ENCODE data around the gene PRDM16.
"Not testable (repeated sequence)": the region's sequence is repeated elsewhere in the genome, so short reads cannot be mapped to it uniquely, and the experiment has no call there.

PRDM16 gene

DNA sequence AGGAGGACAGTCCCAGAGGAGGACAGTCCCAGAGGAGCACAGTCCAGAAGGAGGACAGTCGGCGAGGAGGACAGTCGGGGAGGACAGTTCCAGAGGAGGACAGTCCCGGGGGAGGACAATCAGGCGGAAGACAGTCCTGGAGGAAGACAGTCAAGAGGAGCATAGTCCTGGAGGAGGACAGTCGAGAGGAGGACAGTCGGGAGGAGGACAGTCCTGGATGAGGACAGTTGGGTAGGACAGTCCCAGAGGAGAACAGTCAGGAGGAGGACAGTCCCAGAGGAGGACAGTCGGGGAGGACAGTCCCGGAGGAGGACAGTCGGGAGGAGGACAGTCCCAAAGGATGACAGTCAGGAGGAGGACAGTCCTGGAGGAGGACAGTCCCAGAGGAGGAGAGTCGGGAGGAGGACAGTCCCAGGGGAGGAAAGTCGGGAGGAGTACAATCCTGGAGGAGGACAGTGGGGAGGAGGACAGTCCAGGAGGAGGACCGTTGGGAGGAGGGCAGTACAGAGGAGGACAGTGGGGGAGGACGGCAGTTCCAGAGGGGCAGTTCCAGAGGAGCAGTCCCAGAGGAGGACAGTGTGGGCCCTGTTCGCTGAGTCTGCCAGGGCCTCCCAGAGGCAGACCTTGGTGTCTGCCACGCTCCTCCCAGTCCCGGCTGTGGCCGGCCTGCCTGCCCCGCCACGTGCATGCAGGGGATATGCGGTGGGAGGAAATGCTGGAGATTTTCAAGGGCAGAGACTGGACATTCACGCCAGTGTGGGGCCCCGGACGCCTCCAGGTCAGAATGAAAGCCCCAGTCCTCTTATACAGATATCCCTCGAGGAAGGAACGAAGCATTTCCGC, 201.6 kb downstream of the PRDM16 start:
- DNase-seq = peak in 1 of 5 experiments; percentile 14

DNA sequence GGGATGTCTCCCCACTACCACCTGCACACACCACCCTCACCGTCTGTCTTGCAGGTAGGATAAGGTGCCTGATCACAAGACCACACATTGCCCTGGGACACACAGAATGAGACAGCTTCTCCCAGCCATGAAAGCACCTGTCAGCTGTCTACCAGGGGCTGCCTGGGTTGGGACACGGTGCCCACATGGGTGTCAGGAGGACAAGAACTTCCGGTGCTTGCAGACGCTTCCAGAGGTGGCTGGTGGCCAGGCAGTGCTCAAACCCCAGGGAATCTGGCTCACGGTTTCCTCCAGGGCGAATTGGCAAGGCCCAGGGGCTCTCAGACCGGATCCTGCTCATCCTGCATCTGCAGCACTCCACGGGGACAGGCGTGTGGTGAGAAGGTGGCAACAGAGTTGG, 202.9 kb downstream of the PRDM16 start:
- DNase-seq = no peak

DNA sequence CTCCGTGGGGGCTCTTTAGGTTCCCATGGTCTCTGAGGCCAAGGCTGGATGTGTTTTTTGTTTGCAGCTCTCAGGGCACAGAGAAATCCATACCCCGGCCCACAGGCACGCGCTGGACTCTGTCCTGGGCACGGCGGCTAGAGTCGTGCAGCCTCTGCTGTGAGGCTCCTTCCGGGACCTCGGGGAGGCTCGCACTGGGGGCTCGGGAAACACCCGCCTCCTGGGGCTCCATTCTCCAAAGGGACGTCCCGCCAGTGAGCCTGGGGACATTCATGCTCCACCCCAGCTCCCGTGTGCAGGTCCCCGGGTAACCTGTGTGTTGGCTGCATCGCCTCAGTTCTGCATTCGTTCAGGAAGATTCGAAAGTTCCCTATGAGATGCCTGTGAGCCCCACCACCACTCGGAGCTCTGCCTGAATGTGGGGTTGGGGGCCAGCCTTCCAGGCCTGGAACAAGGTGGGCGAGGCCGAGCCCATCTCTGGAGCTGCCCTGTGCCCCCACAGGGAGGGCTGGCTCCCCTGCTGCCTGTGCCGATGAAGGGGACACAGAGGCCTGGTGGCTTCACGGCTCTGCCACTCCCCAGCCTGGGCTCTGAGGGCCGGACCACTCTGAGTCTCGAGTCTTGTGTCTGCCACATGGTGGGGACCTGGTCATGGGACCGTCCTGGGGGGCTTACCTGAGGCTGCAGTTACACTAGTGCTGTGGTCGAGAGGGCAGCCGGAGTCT, 203.5 kb downstream of the PRDM16 start:
- no peak for DNase-seq

DNA sequence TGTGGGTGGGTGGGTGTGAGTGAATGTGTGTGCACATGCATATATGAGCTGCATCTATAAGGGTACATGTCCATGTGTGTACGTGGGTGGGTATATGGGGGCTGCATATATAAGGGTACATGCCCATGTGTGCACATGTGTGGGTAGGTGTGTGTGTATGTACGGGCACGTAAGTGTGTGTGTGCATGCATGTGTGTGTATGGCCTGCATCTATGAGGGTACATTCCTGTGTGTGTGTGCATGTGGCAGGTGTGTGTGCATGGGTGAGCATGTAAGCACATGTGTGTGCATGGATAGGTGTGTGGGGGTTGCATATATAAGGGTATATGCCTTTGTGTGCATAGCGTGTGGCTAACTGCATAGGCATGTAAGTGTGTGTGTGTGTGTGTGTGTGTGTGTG, 204.4 kb downstream of the PRDM16 start:
- no peak for DNase-seq

DNA sequence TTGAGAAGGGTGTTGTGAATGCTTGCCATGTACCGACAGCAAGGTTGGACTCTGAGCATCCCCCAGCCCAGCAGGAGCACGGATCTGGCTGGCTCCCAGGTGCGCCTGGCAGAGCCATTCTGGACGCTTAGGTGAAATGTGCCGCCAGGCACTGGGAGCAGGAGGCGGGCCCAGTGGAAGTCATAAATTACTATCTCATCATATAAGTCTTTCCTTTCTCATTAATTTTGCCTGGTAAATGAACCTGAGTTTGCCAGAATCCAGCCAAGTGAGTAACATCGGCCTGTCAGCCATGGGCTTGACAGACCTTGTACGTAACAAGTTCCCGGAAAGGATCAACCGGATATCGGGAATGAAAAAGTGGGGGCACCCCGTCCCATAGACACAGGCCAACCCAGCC, 206.0 kb downstream of the PRDM16 start:
- DNase-seq = no peak

DNA sequence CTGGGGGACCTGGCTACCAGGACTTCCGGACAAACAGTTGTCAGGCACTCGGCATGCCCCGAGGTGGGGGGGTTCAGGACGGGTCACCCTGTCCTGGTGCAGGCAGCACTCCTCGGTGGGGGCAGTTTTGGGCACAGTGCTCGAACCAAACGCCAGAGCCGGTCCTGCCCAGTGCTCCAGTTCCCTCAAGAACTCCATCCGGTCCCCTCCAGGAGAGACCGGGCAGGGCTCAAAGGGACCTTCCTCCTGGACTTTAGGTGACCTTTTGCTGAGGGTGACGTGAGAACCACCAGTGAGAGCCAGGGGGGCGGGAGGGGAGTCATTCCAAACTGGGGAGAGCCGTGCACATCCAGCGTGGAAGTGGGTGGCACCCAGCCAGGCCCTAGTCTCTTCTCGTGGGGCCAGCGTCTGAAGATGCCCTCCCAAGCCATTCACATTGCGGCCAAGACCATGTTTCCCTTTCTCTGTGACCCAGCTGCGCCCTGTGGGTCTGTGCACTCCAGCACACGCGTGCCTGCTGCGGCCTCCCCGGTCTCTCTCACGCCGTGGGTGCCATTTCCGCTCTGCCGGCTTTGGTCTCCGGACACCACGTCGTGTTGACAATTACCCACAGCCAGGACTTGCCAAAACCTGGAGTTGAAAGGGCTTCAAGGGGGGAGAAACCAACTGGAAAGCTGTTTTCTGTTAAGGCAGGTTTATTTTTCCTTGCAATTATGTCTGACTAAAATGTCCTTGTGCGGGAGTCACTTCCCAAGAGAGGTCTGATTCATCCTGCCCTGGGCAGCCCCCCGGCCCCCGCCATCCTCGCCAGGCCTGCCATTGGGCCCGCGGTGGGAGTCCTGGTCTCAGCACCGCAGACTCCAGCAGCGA, 206.7 kb downstream of the PRDM16 start:
- no peak for DNase-seq

DNA sequence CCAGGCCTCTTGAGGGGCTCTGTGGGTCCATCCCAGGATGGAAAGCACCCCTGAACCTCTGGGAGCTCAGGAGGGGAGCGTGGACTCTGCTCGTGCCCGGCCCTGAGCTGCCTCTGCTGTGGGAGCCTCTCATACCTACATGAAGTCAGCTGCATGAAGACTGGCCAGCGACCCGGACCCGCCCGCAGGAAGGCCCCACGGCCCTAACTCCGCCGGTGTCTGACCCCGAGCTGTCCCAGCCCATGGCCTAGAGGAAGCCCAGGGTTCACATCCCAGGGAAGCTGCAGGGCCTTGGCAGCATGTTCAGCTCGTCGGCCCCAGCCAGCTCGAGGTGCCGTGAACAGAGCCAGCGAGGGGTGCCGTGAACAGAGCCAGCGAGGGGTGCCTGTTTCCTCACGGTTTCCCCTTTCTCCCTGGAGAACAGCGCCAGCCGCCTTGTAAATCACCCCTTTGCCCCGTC, 207.4 kb downstream of the PRDM16 start:
- no peak for DNase-seq

DNA sequence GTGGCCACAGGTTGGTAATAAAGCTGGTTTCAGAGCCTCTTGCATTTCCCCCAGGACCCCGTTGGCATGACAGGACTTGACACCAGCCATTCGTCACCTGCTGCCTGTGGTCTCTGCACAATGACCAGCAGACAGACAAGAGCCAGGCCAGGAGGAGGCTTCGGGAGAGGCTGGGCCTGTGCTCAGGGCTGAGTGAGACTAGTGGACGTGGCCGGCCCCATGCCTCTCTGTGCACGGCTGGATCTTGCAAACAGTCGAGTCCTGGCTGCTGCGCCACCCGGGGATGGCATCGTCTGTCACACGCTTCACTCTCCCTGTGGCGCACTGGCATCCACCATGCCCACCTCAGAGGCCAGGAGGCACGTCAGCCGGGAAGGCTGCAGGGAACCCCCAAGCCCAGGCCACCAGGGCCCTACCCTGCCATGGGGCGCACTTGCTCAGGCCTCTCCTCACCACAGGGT, 208.0 kb downstream of the PRDM16 start:
- no peak for DNase-seq

DNA sequence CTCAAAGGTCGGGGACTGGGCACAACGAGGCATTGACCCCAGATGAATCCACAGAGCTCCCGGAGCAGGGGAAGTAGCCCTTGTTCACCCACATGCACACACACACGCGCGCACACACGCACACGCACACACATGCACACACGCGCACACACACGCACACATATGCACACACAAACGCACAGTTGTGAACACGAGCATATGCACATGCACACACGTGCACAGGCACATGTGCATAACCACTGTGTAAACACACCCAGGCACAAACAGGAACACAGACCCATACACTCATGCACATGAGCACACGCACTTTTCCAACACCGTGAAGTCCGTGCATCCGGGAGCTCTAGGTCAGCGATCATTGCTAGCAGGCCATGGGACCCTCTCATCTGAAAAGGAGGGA, 208.6 kb downstream of the PRDM16 start:
- DNase-seq = no peak

DNA sequence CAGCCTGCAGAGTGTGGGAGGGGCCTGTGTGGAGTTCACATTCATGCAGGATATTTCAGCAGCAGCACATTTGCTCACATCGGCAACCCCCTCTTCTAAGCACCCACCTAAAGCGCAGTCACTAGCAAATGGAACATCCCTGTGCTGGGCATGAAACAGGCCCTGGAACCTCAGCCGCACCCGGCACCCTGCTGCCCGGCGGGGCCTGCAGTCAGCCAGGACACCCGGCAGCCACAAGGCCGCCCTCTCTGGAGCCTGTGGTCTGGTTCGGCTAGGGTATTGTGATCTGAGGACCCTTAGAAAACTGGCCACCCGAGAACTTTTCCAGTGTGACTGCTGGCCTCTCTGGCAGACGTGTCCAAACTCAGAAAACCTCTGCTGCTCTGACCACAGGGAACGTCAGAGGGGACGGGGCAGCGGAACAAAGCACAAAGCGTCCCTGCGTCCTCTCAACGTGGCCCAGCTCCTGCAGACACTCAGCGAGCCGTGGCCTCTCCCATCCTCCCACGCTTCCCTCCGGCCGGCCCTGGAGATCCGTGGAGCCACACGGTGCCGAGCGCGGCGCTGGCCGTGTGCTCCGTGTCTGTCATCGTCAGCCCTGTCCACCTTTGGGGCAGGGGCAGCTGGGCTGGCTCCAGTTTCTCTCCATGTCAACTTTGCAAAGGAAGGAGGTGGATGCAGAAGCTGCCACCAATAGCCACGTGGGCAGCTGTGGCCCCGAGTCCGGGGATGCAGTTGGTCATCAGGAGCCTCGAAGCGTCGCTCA, 209.6 kb downstream of the PRDM16 start:
- DNase-seq = no peak

DNA sequence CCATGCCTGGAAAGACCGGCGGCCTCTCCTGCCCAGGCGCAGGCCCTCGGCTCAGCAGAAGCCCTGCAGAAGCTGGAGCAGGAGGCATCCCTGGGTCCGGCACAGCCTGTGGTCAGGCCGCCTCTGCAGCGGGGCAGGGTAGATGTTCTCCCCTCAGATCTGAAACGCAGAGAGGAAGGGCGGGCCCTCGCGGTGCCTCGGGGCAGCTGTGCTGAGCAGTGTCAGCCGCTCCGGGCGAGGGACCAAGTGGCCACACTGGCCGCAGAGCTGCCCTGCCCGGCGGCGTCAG, 210.1 kb downstream of the PRDM16 start:
- no peak for DNase-seq

DNA sequence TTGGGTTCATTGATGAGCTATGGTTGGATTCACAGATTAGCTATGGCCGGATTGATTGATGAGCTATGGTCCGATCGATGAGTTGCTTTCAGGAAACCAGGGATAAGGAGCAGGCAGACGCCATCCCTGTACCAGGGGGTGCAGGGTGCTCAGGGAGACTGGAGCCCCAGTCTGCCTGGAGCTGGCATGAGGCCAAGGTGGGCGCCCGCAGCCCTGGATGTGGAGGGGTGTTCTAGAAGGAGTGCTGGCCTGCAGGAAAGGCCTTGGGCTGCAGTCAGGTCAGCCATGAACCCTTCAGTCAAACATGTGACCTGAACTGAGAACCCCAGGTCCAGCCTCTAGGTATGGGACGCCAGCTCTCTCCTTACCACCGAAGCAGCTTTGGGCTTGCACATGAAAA, 212.7 kb downstream of the PRDM16 start:
- no peak for DNase-seq

DNA sequence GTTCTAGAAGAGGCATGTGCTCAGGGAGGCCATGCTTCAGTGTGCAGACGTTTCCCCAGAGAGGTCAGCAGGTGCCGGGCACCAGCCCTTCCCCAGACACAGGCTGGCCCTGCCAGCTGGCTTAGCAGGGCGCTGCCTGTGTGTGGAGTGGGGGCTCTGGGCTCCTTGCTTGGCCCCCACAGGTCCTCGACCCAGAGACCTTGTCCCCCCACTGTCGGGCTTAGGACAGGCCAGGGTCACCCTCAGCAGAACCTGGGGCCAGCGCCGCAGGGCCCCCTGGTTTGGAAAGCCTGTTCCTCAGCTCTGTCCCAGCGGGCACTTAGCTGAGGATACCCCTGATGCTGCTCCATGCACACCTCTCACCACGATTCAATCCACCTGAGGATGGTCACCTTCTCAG, 213.2 kb downstream of the PRDM16 start:
- no peak for DNase-seq

DNA sequence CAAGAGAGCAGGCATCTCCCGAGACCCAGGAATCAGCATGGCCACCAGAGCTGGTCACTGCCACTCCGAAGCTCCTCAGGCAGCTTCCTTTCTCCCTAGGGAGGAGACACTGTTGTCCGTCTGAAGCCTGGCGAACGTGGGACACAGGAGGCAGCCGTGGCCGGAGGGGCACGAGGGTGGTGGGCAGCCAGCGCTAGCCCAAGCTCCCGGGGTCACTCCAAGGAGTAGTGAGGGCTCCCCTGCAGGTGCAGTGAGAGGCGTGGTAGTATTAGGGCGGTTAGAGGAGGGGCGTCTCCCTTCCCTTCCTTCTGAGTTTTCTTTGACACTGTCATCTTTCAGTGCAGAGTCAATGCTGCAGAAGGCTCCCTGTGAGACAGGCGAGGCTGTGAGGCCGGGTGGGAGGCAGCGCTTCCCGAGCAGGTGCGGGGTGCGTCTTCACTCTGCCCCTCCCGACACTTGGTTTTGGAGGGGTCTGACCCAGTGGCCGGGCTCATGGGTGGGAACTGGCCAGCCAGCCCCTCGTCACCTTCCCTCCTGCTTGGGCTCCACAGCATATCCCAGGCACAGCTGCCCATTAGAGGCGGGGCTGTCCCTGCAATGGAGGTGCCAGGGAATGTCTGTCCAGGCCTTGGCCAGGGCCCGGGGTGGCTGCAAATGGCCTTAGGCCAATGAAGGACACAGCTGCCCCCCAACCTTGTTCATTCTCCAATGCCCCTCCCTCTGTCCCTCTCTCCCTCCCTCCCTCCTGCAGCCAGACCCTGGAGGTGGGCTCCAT, 213.8 kb downstream of the PRDM16 start:
- DNase-seq = no peak

DNA sequence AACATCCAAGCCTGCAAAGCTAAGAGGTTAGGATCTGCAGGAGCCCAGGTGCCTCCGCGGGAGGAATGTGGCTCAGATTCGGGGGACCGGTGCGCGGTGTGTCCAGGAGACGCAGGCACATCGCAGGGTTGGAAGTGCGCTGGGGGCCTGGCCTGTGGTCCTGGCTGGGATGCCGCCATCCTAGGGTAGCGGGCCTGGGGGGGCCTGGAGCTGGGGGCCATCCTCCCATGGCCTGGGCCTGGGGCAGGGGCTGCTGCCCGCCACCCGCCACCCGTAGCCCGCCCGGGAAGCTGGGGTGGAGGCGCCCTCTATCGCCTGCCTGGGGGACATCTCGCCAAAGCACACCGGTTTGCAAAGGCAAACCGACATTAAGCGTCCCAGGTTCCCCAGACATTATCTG, 214.8 kb downstream of the PRDM16 start:
- DNase-seq = no peak

DNA sequence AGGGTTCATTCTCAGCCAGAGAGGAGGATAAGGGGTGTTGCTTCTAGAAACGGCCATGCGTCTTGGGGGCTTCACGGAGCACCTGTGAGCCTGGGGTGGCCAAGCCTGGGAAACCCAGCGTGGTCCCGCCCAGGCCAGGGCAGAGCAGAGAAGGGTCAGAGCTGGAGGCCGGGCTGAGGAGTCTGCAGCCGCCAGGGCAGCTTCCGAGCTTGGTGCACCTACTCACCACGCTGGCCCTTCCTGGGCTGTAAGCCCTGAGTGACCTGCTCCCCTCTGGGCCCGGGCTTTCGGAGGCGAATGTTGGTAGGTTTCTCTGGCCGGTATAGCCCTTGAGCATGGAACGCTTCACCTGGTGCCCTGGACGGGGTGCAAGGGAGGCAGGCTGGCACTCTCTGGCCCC, 215.7 kb downstream of the PRDM16 start:
- no peak for DNase-seq

DNA sequence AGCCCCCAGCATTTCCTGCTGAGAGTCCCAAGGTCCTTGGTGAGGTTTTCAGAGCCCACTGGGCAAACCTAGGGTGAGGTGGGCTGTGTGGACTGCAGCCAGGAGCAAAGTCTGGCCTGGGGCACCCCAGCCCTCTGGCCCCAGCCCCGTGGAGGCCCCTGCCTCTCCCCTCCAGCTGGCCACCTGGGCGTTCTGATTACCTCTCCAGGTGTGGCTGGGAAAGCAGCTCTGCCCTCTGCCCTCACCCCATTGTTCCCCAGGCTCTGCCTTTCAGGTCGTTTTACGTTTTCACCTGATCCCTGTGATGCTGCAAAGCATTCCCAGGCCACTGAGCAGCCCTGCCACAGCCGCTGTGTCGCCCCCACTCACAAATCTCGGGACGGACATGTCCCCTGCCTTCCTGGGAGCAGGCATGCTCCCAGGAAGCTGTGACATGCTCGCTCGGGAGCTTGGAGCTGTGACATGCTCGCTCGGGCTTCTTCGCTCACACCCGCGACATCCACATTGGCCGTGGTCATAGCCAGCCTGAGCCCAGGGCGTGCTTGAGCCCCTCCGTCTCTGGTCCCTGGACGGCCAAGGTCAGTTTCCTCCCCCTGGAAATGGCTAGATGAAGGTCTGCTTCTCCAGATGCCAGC, 216.2 kb downstream of the PRDM16 start:
- no peak for DNase-seq

DNA sequence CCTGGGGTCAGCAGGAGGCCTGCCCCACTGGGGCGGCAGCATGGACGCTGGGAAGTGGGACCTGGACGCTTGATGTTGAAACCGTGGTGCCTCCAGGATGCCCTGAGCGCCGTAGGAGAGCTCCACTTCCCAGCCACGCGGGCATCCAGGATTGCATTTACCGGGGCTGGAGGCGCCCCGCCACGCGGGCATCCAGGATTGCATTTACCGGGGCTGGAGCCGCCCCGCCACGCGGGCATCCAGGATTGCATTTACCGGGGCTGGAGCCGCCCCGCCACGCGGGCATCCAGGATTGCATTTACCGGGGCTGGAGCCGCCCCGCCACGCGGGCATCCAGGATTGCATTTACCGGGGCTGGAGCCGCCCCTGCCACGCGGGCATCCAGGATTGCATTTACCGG, 218.1 kb downstream of the PRDM16 start:
- not testable (repeated sequence) for DNase-seq

DNA sequence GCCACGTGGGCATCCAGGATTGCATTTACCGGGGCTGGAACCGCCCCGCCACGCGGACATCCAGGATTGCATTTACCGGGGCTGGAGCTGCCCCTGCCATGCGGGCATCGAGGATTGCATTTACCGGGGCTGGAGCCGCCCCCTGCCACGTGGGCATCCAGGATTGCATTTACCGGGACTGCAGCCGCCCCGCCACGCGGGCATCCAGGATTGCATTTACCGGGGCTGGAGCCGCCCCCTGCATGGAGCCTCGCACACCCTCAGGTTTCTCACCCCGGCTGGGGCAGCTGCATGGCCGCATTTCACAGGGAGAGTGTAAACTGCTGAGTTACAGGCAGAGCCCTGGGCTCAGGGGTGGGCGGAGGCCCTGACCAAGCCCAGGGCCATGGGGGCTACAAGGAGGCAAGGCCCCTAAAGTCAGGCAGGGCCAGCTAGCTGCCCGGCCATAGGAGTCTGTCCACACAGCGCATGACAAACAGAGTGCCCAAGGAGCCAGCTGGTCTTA, 218.7 kb downstream of the PRDM16 start:
- no peak for DNase-seq

DNA sequence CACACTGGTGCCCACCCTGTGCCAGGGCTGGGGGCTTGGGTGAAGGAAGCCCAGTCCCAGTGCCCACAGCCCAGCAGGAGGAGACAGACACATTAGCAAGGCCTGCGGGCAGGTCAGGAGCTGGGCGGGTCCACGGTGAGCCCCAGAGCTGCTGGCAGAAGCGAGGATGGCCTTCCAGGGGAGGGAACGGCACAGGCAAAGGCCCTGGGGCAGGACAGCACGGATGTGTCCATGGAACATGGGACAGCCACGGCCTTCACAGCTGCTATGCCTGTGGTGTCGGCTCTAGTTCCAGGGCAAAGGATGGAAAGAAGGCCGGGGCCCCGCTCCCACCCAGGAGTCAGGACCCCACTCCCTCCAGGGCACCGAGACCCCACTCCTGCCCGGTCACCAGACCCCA, 220.5 kb downstream of the PRDM16 start:
- DNase-seq = no peak

DNA sequence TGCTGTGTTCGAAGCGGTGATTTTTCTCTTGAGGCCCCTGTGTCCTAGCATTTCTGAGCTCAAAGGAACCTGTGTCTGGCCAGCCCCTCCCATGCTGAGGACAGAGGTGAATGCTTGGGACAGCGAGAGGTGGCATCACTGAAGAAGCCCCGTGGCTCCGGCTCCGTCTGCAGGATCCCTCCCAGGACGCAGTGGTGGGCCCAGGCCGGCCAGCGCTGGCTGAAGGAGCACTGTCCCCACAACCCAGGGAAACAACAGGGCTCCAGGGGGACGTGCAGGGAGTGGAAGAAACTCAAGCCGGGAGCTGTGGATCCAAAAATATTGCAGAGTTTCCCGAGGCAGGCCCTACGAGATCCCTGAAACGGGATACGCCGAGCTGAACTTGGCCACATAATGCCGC, 221.4 kb downstream of the PRDM16 start:
- DNase-seq = no peak
